Type B pancreatic cell (in vitro differentiated cells): ENCODE data around the gene GID4. TPM values are rescaled to one million over a fixed set of nuclear protein-coding genes. Genes with fewer than 3 reads are reported as not detected.

ENCODE experiments used
- DNase-seq: peaks from one replicate; pipeline ENCODE4 v3.0.0; 2021; ENCODE audit warnings: mixed read lengths; ENCODE audit not compliant: unreplicated experiment; ENCODE audit errors: extremely low spot score
- H3K27ac Mint-ChIP-seq: 2 replicates; pipeline ENCODE4 v1.8.0; 2021; ENCODE audit warnings: mild to moderate bottlenecking, mixed read lengths
- H3K27me3 Mint-ChIP-seq: 2 replicates; pipeline ENCODE4 v1.8.0; 2021; ENCODE audit warnings: mixed read lengths
- H3K36me3 Mint-ChIP-seq: 2 replicates; pipeline ENCODE4 v1.8.0; 2021; ENCODE audit warnings: mixed read lengths
- H3K4me1 Mint-ChIP-seq: one replicate; pipeline ENCODE4 v1.8.0; 2021; ENCODE audit warnings: mixed read lengths; ENCODE audit not compliant: unreplicated experiment
- H3K4me3 Mint-ChIP-seq: 2 replicates; pipeline ENCODE4 v1.8.0; 2021; ENCODE audit warnings: mild to moderate bottlenecking, mixed read lengths
- H3K9me3 Mint-ChIP-seq: 2 replicates; pipeline ENCODE4 v1.8.0; 2021; ENCODE audit warnings: mixed read lengths
- total RNA-seq: library from RNA; stranded (reverse); gene quantifications from 2 replicates; pipeline ENCODE4 v1.2.1, GENCODE V29; 2021; ENCODE audit warnings: low replicate concordance
- TF ChIP-seq, protein P1 (sequence below): fragments of 200-600 bp; sonication (generic); conservative IDR thresholded peaks from 2 replicates; pipeline ENCODE4 v1.5.0; 2021; ENCODE audit warnings: antibody characterized with exemption, mild to moderate bottlenecking

The GID4 gene
- total RNA-seq, 1 donor from 2014 or later = 13.2 TPM

DNA sequence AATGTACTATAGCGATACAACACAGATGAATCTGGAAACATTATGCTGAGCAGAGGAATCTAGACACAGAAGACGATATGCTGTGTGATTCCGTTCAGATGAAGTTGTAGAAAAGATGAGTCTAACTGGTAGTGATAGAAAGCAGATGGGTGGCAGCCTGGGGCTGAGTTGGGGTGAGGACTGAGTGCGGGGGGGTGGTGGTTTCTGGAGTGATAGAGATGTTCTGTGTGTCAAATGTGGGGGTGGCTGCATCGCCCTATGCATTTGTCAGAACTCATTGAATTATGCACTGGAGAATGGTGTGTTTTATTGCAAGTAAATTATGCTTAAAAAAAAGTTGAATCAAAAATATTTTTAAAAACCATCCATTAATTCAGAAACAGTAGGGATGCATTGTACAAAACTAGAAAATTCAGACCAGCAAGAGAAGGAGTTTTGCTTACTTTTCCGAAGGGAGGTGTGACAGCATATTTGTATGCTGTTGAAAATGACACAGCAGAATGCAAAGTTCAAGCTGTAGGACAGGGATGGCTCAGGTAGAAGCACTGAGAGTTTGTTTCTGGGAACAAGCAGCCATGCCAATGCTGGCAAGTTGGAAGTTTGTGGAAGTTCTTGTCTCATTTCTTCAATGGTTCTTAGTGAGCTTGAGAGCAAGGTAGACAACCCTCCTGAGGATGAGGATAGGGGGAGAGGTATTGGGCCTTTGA is 35.5 kb downstream of the GID4 start:
- Mint-ChIP-seq H3K27ac (no peak overlapping the region), H3K9me3 (no peaks in the 10 kb centered on the region)
- TF ChIP-seq, protein P1, sequence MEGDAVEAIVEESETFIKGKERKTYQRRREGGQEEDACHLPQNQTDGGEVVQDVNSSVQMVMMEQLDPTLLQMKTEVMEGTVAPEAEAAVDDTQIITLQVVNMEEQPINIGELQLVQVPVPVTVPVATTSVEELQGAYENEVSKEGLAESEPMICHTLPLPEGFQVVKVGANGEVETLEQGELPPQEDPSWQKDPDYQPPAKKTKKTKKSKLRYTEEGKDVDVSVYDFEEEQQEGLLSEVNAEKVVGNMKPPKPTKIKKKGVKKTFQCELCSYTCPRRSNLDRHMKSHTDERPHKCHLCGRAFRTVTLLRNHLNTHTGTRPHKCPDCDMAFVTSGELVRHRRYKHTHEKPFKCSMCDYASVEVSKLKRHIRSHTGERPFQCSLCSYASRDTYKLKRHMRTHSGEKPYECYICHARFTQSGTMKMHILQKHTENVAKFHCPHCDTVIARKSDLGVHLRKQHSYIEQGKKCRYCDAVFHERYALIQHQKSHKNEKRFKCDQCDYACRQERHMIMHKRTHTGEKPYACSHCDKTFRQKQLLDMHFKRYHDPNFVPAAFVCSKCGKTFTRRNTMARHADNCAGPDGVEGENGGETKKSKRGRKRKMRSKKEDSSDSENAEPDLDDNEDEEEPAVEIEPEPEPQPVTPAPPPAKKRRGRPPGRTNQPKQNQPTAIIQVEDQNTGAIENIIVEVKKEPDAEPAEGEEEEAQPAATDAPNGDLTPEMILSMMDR = no peak

DNA sequence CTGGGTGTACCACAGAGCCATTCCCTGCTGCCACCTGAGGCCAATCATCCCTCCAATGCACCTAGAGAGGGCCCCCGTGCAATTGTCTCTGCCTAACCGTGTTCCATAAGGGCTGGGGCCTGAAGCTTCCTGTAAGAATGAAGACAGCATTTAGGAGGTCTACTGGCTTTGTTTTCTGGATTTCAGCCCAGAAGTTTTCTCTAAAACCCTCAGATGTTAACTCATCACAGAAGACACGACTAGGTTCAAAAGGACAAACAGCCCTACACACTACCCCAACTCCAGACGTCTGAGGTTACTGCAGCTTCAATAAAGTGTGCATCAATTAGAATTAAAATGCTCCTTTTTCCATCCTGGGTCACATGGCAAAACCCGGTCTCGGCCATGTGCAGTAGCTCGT is 37.7 kb downstream of the GID4 start:
- Mint-ChIP-seq H3K36me3 (no peaks in the 10 kb centered on the region), H3K9me3 (no peaks in the 10 kb centered on the region), H3K4me3 (no peak overlapping the region), H3K27me3 (peaks cover 5% of the 10 kb centered on the region), H3K4me1 (no peaks in the 10 kb centered on the region), H3K27ac (no peak overlapping the region)
- TF ChIP-seq, protein P1 = no peak
- no peak for DNase-seq

More for the DNA sequence above, 35.5 kb downstream of the GID4 start:
- no peak for DNase-seq
- H3K36me3 Mint-ChIP-seq = no peaks in the 10 kb centered on the region
- H3K27me3 Mint-ChIP-seq = peaks cover 5% of the 10 kb centered on the region
- no peak overlapping the region for H3K4me3 Mint-ChIP-seq
- H3K4me1 Mint-ChIP-seq = peaks cover 4% of the 10 kb centered on the region

DNA sequence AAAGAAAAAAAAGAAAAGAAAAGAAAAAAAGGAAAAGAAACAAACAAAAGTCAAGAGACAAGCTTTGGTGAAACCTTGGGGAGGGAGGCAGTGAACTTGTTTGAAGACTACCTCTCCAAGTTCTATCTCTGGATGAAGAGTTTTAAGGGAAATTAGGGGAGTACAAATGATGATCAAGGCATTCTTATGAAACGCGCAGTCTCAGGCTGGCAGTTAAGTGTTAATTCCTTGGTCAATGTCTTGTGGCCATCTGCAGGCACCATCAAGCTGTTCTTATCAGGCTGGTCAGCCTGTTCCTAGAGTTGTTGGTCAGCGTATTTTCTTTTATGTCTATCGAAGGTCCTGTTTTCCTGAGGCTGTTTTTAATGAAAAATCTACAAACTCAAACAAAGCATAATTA is 40.3 kb downstream of the GID4 start:
- H3K27ac Mint-ChIP-seq = no peak overlapping the region

DNA sequence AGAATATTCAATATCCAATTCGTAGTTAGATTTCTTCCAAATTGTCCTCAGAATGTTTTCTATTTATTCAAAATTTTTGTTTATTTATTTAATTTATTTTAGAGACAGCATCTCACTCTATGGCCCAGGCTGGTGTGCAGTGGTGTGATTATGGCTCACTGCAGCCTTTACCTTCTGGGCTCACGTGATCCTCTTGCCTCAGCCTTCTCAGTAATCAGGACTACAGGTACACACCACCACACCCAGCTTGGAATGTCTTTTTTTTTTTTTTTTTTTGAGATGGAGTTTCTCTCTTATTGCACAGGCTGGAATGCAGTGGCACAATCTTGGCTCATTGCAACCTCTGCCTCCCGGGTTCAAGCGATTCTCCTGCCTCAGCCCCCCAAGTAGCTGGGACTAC is 45.0 kb downstream of the GID4 start:
- TF ChIP-seq, protein P1 = no peak
- peaks cover 14% of the 10 kb centered on the region for H3K4me1 Mint-ChIP-seq

More for the DNA sequence above, 40.3 kb downstream of the GID4 start:
- no peaks in the 10 kb centered on the region for H3K4me1 Mint-ChIP-seq
- no peak for DNase-seq
- no peaks in the 10 kb centered on the region for H3K36me3 Mint-ChIP-seq
- H3K9me3 Mint-ChIP-seq = no peaks in the 10 kb centered on the region
- H3K4me3 Mint-ChIP-seq = no peak overlapping the region
- peaks cover 5% of the 10 kb centered on the region for H3K27me3 Mint-ChIP-seq
- TF ChIP-seq, protein P1 = no peak

DNA sequence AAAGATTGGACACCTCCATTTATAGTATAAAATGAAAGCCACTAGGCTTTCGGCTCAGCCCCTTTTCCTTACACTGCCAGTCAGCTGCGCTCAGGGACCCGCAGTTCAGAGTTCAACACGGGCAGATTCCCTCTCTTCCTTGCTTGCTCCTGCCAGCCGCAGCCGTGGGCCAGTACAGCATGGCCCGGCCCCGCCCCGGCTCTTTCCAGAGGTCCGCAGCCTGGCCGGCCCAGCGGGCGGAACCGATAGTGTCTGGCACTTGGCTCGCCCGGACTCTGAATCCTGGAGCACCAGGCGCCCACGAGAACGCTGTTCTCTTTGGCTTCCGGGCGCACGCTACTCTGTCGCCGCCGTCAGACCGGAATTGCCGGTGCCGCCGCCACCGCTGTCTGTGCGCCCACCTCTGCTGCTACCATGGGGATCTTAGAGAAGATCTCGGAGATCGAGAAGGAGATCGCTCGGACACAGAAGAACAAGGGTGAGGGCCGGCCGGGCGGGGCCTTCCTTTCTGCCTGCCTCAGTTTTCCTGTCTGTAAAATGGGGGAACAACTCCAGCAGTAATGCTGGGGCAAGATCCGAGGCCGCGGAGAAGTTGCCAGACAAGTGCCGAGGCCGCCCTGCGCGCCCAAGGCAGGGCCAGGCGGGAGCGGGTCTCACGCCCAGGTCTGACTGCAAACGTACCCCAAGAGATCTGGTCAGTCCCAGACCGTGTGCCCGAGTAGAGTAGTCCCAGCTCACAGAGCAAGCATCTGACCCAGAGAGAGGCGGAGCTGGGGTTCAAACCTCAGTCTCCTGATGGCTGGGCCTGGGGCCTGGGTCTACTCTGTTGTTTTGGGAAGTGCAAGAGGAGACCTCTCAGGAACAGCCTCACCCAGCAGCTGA is 48.6 kb downstream of the GID4 start, which contains the start of gene DRG2:
Gene DRG2, plus strand, starts transcription at position 339 of the 882 bp plus-strand sequence. Its CDS starts 76 bp downstream, at position 415.
- Mint-ChIP-seq H3K36me3 (no peaks in the 10 kb centered on the region), H3K27me3 (no peaks in the 10 kb centered on the region), H3K4me1 (peaks cover 18% of the 10 kb centered on the region), H3K27ac (peak within 1 kb of the TSS; percentile 97), H3K4me3 (peak within 1 kb of the TSS; percentile 99), H3K9me3 (no peaks in the 10 kb centered on the region)
- TF ChIP-seq, protein P1 = peak; percentile 5
- DNase-seq = peak; percentile 95

More for the DNA sequence above, 45.0 kb downstream of the GID4 start:
- DNase-seq = no peak
- H3K4me3 Mint-ChIP-seq = no peak overlapping the region
- no peak overlapping the region for H3K27ac Mint-ChIP-seq
- H3K27me3 Mint-ChIP-seq = no peaks in the 10 kb centered on the region
- H3K36me3 Mint-ChIP-seq = no peaks in the 10 kb centered on the region
- H3K9me3 Mint-ChIP-seq = no peaks in the 10 kb centered on the region
